Ishikawa (cell line): ENCODE measurements around the gene HS3ST4.

ENCODE experiments used
- EGR1 ChIP-seq: IDR thresholded peaks from 2 replicates; pipeline ENCODE4 v1.6.1; 2012
- FOXM1 ChIP-seq: IDR thresholded peaks from 2 replicates; pipeline ENCODE4 v1.6.1; 2012; ENCODE audit warnings: low read depth, borderline replicate concordance
- NFIC ChIP-seq: IDR thresholded peaks from 2 replicates; pipeline ENCODE4 v1.6.1; 2012
- RAD21 ChIP-seq: IDR thresholded peaks from 2 replicates; pipeline ENCODE4 v1.6.1; 2012; ENCODE audit warnings: low read depth
- ZBTB7A ChIP-seq: IDR thresholded peaks from 2 replicates; pipeline ENCODE4 v1.6.1; 2012; ENCODE audit warnings: low read depth

GRCh38 chr16:26120729-26121128, 429.0 kb downstream of the HS3ST4 start:
- TF ChIP-seq EGR1 = no peak
- TF ChIP-seq FOXM1 = no peak
- TF ChIP-seq ZBTB7A = no peak
- no peak for TF ChIP-seq RAD21
- no peak for TF ChIP-seq NFIC
